Activated naive CD4-positive, alpha-beta T cell treated with anti-CD3 and anti-CD28 coated beads, Interleukin-2, amount 50 U/mL, for 24 hours (primary cell): Measurements from ENCODE around the gene CHKA.

Experiments
- H3K27ac Mint-ChIP-seq: one replicate; pipeline ENCODE4 v1.8.0; 2021; ENCODE audit warnings: mild to moderate bottlenecking, mixed read lengths
- H3K27me3 Mint-ChIP-seq: one replicate; pipeline ENCODE4 v1.8.0; 2021; ENCODE audit warnings: mixed read lengths
- H3K36me3 Mint-ChIP-seq: one replicate; pipeline ENCODE4 v1.8.0; 2021; ENCODE audit warnings: mixed read lengths
- H3K4me1 Mint-ChIP-seq: one replicate; pipeline ENCODE4 v1.8.0; 2021; ENCODE audit warnings: mixed read lengths
- H3K4me3 Mint-ChIP-seq: one replicate; pipeline ENCODE4 v1.8.0; 2021; ENCODE audit warnings: mild to moderate bottlenecking, mixed read lengths
- H3K9me3 Mint-ChIP-seq: one replicate; pipeline ENCODE4 v1.8.0; 2021; ENCODE audit warnings: mixed read lengths

Gene CHKA

DNA sequence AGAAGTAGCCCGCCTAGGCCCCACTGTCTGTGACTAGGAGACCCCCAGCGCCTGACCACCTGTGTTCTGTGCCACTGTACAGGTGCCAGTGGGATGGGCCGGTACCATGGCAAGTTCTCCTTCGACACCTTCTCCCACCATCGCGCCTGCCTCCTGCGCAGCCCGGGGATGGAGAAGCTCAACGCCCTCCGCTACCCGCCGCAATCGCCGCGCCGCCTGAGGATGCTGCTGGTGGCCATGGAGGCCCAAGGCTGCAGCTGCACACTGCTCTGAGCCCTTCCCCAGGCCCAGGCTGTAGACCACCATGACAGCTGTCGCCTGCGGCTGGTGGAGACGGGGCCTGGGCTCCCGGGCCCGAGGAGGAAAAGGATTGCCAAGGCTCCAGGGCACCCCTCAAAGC is 93.5 kb downstream of the CHKA start:
- Mint-ChIP-seq H3K36me3 (peaks cover 6% of the 10 kb centered on the region), H3K27me3 (no peaks in the 10 kb centered on the region), H3K4me1 (peaks cover 23% of the 10 kb centered on the region), H3K27ac (no peak overlapping the region), H3K4me3 (no peak overlapping the region), H3K9me3 (no peaks in the 10 kb centered on the region)

DNA sequence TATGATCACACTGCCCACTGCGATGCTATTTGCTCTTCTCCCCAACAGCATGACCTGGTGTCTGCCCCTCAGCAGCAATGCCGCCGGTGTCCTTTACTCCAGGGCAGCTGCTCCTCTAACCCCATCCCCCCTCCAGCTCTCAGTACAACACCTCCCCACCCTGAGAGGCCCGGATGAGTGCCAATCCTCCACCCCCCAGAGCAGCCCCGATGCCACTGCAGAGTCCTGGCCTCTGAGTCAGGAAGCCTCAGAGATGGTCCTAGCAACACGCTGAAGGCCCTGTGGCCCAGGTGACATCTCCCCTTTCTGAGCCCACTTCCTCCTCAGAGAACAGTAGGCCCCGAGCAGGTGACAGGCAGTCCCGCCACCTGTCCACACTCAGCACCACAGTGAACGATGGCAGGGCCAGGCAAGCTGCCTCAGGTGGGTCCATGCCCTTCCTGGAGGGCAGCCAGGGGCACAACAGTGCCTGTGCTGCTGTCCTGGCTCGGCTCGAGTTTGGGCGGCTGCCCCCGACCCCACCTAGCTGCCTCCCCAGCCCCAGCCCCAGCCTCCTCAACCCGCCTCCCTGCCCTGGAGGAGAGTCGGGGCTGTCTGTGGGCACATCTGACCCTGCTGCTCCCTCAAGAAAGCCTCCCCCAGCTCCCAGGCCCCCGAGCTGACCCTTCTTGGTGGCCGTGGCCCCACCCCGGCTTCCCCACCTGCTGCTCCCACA is 94.6 kb downstream of the CHKA start:
- no peak overlapping the region for H3K27ac Mint-ChIP-seq
- H3K27me3 Mint-ChIP-seq: no peaks in the 10 kb centered on the region
- H3K9me3 Mint-ChIP-seq: no peaks in the 10 kb centered on the region
- H3K4me1 Mint-ChIP-seq: peaks cover 18% of the 10 kb centered on the region
- H3K4me3 Mint-ChIP-seq: no peak overlapping the region
- peaks cover 5% of the 10 kb centered on the region for H3K36me3 Mint-ChIP-seq

DNA sequence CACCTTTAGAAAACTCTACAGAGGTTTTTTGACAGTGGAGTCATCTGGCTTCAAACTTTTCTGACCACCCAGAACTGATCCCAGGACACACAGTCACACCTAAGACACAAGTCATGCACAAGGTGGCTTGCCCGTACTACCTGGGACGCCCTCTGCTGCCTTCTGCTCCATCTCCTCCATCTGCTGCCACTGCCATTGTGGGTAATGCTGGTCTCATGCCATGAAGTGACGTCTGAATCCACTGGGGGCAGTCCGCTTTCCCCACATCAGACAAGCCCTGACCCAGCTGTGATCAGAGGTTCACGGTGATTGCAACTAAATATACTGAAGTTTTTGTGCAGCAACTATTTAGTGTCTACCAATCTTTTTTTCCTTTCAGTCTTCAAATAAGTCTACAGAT is 96.1 kb downstream of the CHKA start:
- Mint-ChIP-seq H3K27me3 (no peaks in the 10 kb centered on the region), H3K36me3 (peaks cover 5% of the 10 kb centered on the region), H3K9me3 (no peaks in the 10 kb centered on the region), H3K27ac (no peak overlapping the region), H3K4me3 (no peak overlapping the region), H3K4me1 (peaks cover 12% of the 10 kb centered on the region)

DNA sequence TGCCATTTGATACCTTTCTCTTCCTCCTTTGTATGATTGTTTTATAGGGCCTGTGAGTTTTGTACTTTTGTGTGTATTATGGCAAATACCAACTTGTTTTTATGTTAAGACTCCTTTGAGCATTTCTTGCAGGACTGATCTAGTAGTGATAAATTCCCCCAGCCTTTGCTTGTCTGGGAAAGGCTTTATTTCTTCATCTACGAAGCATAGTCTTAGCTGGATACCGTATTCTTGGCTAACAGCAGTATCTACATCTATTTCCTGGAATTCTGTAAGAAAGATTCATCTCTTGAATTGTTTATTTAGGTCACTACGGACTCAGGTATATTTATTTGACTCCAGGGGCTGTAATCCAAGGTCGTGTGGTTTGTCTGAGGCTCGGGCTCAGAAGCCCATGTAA is 96.7 kb downstream of the CHKA start:
- no peaks in the 10 kb centered on the region for H3K27me3 Mint-ChIP-seq
- H3K4me1 Mint-ChIP-seq: peaks cover 8% of the 10 kb centered on the region
- H3K27ac Mint-ChIP-seq: no peak overlapping the region
- H3K4me3 Mint-ChIP-seq: no peak overlapping the region
- peaks cover 5% of the 10 kb centered on the region for H3K36me3 Mint-ChIP-seq
- no peaks in the 10 kb centered on the region for H3K9me3 Mint-ChIP-seq

DNA sequence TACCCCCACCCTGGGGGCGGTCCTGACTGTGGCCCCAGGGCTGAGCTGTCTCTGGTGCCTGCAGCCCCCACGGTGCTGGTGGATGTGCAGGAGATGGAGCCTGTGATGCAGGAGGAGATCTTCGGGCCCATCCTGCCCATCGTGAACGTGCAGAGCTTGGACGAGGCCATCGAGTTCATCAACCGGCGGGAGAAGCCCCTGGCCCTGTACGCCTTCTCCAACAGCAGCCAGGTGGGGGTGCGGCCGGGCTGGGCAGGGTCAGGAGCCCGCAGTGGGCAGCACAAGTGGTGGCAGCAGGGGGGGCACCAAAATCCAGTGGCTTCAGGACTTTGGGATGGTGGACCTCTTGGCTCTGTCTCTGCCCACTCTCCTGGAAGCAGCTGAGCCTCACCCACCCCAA is 98.7 kb downstream of the CHKA start:
- Mint-ChIP-seq H3K27ac (no peak overlapping the region), H3K27me3 (no peaks in the 10 kb centered on the region), H3K9me3 (no peaks in the 10 kb centered on the region), H3K4me1 (no peaks in the 10 kb centered on the region), H3K4me3 (no peak overlapping the region), H3K36me3 (peaks cover 5% of the 10 kb centered on the region)

DNA sequence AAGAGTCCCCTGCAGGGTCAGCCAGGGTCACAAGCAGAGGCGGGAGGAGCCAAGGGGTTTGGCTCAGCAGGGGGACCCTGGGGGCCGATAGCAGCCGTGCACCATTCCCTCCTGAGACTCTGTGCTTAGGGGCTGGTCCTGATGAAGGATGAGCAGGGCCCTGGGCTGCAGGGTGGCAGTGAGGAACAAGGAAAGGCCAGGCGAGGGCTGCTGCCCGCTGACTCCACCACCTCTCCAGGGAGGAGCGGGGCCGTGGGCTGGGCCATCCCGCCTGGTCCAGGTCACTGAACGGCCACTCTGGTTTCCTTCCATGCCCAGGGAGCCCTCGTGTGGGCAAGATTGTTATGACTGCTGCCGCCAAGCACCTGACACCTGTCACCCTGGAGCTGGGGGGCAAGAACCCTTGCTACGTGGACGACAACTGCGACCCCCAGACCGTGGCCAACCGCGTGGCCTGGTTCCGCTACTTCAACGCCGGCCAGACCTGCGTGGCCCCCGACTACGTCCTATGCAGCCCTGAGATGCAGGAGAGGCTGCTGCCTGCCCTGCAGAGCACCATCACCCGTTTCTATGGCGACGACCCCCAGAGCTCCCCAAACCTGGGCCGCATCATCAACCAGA is 99.9 kb downstream of the CHKA start:
- Mint-ChIP-seq H3K27me3 (no peaks in the 10 kb centered on the region), H3K27ac (no peak overlapping the region), H3K4me3 (no peak overlapping the region), H3K36me3 (peaks cover 5% of the 10 kb centered on the region), H3K9me3 (no peaks in the 10 kb centered on the region), H3K4me1 (no peaks in the 10 kb centered on the region)

DNA sequence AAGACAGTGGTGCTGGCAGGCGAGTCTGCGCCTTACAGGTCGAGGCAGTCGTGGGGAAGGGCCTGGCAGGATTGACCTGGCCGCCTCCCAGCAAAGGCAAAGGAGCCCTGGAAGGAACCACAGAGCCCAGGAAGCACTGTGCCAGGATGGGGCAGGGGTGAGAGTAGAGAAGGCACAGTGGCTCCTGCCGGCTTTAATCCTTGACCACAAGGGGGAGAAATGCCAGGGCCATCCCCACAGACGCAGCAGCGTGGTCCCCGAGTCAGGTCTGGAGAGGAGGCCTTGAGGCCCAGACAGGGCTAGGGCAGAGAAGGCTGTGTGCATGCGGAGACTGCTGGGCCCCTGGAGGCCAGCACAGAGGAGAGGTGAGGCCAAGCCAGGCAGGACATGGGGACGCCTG is 100.6 kb downstream of the CHKA start:
- Mint-ChIP-seq H3K36me3 (peaks cover 4% of the 10 kb centered on the region), H3K9me3 (no peaks in the 10 kb centered on the region), H3K4me3 (no peak overlapping the region), H3K27me3 (no peaks in the 10 kb centered on the region), H3K27ac (peak overlapping the region; percentile 41), H3K4me1 (no peaks in the 10 kb centered on the region)

DNA sequence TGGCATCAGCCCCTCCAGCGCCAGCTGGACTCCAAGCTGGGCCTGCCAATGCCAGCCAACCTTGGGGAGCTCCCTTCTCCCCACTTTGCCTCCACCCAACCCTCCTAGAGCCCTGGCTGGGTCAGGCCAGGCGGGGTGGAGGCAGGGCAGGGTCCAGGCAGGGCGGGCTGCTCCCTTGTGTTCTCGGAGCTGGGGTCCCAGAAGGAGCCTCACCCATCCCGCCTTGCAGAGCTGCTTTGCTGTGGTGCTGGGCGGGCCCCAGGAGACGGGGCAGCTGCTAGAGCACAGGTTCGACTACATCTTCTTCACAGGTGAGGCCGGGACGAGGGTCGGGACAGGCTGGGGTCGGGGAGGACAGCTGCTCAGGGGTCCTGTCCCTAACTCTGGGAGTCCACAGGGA is 101.7 kb downstream of the CHKA start:
- Mint-ChIP-seq H3K27me3 (no peaks in the 10 kb centered on the region), H3K36me3 (no peaks in the 10 kb centered on the region), H3K4me3 (no peak overlapping the region), H3K9me3 (no peaks in the 10 kb centered on the region), H3K4me1 (no peaks in the 10 kb centered on the region), H3K27ac (no peak overlapping the region)

DNA sequence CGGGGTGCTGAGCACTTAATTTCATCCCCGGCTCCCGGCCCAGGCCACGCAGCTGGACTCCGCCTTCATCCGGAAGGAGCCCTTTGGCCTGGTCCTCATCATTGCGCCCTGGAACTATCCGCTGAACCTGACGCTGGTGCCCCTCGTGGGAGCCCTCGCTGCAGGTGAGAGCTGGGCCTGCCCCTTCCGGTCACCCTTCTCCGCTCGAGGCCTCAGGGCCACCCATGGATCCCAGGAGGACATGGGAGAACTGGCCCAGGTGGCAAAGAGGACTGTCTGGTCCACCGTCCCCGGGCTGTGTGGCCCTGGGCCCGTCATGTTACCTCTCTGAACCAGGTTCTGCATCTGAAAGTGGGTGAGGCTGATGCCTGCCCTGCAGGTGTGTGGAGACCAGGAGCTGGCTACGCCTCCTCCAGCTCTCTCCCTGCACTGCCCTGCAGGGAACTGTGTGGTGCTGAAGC is 102.4 kb downstream of the CHKA start:
- H3K4me1 Mint-ChIP-seq: no peaks in the 10 kb centered on the region
- H3K27ac Mint-ChIP-seq: no peak overlapping the region
- no peaks in the 10 kb centered on the region for H3K36me3 Mint-ChIP-seq
- no peaks in the 10 kb centered on the region for H3K27me3 Mint-ChIP-seq
- no peak overlapping the region for H3K4me3 Mint-ChIP-seq
- H3K9me3 Mint-ChIP-seq: no peaks in the 10 kb centered on the region

DNA sequence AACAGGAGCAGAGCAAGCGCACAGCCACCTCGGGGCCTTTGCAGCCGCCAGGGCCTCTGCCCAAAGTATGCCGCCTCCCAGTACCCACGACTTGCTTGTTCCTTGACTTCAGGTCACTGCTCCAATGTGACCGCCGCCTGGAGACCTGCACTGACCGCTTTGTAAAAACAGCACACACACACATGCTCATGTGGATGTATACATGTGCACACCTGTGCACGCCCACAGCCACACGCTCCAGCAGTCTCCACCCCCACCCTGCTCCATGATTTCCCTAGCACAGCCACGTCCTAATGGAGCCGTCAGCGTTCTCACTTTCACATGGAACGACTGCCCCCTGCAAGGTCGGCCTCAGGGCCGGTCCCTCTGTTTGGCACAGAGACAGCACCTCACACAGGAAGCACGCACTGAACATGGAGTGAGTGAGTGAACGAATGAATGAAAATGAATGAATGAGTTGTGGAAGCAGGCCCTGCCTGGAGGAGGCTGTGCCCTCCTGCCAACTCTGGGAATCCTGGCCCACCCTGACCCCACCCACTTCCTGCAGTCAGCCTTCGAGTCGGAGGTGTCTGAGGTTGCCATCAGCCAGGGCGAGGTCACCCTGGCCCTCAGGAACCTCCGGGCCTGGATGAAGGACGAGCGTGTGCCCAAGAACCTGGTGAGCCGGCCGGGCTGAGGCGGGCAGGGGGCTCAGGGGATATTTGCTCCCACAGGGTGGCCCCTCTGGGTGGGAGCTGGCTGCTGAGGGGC is 103.0 kb downstream of the CHKA start:
- Mint-ChIP-seq H3K4me3 (no peak overlapping the region), H3K36me3 (no peaks in the 10 kb centered on the region), H3K27ac (no peak overlapping the region), H3K27me3 (no peaks in the 10 kb centered on the region), H3K9me3 (no peaks in the 10 kb centered on the region), H3K4me1 (no peaks in the 10 kb centered on the region)

DNA sequence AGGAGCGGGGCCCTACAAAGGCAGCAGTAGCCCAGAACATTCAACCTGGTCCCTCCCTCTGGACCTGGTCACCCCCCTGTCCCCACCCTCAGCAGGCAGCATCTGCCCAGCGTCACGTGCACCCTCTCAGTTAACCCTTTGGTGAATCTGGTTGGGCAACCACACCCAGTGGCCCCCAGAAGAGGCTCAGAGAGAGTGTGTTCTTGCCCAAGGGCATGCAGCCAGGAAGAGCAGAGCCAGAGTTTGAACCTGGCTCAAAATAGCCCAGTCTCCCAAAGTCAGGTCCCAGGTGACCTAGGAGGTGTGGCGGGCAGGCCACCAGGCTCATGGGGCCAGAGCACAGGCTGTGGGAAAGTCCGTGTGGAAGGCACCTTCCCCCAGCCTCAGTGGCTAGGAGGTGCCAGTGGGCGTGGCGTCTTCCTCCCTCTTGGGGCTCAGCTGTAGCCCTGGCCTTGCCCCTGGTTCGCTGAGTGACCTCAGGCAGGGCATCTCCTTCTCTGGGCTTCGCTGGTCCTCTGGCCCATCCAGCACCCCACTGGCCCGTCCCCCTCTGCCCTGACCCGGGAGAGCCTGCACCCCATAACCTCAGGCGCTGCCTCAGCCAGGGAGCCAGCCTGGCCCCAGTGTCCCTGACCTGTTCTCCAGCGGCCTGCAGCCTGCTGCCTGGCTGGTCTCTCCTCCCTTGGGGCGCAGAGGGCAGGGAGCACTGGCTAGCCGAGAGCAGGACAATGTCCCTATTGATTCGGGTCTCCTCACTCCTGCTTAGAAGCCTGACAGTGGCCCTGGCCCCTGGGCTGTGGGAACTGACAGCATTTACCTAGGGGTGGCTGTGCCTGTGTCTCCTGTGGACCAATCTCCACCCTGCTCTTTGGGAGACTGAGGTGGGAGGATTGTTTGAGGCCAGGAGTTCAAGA is 104.0 kb downstream of the CHKA start:
- Mint-ChIP-seq H3K27ac (no peak overlapping the region), H3K27me3 (no peaks in the 10 kb centered on the region), H3K36me3 (no peaks in the 10 kb centered on the region), H3K4me1 (no peaks in the 10 kb centered on the region), H3K4me3 (no peak overlapping the region), H3K9me3 (no peaks in the 10 kb centered on the region)

DNA sequence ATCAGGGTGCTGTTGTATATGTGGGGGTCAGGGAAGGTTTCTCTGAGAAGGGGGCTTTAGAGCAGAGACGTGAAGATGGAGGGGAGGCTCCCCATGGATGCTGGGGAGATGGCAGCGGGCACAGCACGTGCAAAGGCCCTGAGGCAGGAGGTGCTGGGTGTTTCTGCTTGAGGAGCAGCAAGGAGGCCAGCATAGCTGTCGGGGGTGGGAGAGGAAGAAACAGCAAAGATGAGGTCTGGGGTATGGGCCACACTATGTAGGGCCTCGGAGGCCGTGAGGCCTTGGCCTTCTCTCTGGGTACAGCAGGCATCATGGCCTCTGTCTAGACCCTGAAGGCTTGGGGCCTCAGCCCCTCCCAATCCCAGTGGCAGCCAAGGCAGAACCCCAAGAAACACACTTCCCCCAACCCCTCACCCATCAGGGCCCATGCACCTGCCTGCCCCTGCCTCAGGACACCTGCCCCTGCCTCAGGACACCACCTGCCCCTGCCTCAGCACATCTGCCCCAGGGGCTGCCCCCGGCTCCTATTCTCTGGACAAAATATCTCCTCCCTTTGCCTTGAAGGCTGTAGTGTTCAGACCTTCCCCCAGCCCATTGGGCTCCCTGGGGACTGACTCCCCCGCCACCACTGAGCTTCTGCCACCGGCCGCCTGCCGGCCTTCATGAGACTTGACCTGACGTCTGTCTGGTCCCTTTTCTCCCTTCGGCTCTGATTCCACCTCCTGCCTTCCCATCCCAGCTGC is 104.9 kb downstream of the CHKA start:
- Mint-ChIP-seq H3K27me3 (no peaks in the 10 kb centered on the region), H3K36me3 (no peaks in the 10 kb centered on the region), H3K9me3 (no peaks in the 10 kb centered on the region), H3K4me1 (no peaks in the 10 kb centered on the region), H3K4me3 (no peak overlapping the region), H3K27ac (no peak overlapping the region)

DNA sequence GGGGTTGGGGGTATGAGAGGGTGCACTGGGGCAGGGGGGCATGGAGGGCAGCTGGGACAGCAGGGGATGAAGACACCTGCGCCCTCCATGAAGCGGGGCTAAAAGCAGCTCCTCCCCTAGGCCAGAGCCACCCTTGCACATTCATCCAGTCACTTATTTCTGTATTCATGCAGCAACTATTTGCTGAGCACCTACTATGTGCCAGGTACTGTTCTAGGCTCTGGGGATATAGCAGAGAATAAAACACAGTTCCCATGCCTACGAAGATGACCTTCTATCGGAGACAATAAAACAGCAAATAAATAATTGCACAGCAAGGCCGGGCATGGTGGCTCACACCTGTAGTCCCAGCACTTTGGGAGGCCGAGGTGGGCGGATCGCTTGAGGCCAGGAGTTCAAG is 105.7 kb downstream of the CHKA start:
- Mint-ChIP-seq H3K27me3 (no peaks in the 10 kb centered on the region), H3K36me3 (no peaks in the 10 kb centered on the region), H3K27ac (no peak overlapping the region), H3K4me1 (no peaks in the 10 kb centered on the region), H3K4me3 (no peak overlapping the region), H3K9me3 (no peaks in the 10 kb centered on the region)

DNA sequence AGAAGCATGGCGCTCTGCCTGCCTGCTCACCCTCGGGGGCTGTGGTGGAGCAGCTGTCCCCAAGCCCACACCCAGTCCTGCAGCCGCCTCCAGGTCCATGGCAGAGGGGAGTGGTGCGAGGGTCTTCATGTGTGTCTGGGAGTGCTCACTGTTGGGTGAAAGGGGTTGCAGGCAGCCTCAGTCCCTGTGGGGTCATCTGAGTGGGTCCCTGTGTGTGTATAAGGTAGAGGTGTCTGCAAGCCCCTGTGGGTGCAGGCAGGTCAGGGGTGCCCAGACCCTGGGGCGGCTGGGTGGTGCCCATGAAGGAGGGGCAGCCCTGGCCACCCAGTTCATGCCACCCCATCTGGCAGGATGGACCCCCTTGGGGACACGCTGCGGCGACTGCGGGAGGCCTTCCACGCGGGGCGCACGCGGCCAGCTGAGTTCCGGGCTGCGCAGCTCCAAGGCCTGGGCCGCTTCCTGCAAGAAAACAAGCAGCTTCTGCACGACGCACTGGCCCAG is 106.2 kb downstream of the CHKA start:
- H3K4me1 Mint-ChIP-seq: no peaks in the 10 kb centered on the region
- H3K36me3 Mint-ChIP-seq: no peaks in the 10 kb centered on the region
- H3K9me3 Mint-ChIP-seq: no peaks in the 10 kb centered on the region
- no peak overlapping the region for H3K27ac Mint-ChIP-seq
- H3K4me3 Mint-ChIP-seq: no peak overlapping the region
- H3K27me3 Mint-ChIP-seq: no peaks in the 10 kb centered on the region
